Spleen (tissue), 11 donors: Measurements from ENCODE around the gene LRR1. TPM values are rescaled to one million over a fixed set of nuclear protein-coding genes. Genes with fewer than 3 reads are reported as not detected.

Experiments used
- DNase-seq: peaks from one replicate; pipeline ENCODE4 v3.0.0-alpha.2; 2020
- H3K27ac ChIP-seq, 8 donors: fragments of 200-600 bp; sonication (generic) in 7 of 8; 1 replicate in 4 of 8; 2 replicates in 4 of 8; pipeline versions ENCODE4 v1.5.0 to v1.8.0; 2016 to 2021; ENCODE audit warnings: inconsistent platforms in 4 of 8, mild to moderate bottlenecking in 4 of 8, moderate library complexity in 1 of 8
- H3K27me3 ChIP-seq, 7 donors: fragments of 200-600 bp; sonication (generic) in 6 of 7; replicated peaks in 1 of 7; 1 replicate in 4 of 7; 2 replicates in 3 of 7; pipeline versions ENCODE4 v1.5.0 to v1.8.0; 2016 to 2021; ENCODE audit warnings: inconsistent platforms in 3 of 7, mild to moderate bottlenecking in 1 of 7
- H3K36me3 ChIP-seq, 6 donors: fragments of 200-600 bp; sonication (generic) in 5 of 6; 1 replicate in 4 of 6; 2 replicates in 2 of 6; pipeline versions ENCODE4 v1.5.0 to v1.8.0; 2016 to 2021; ENCODE audit warnings: inconsistent platforms in 2 of 6
- H3K4me1 ChIP-seq, 6 donors: fragments of 200-600 bp; sonication (generic) in 5 of 6; 1 replicate in 3 of 6; 2 replicates in 3 of 6; pipeline versions ENCODE4 v1.5.0 to v1.8.0; 2016 to 2021; ENCODE audit warnings: inconsistent platforms in 3 of 6
- H3K4me3 ChIP-seq, 8 donors: fragments of 200-600 bp; sonication (generic) in 7 of 8; 1 replicate in 4 of 8; 2 replicates in 4 of 8; pipeline versions ENCODE4 v1.5.0 to v1.8.0; 2016 to 2021; ENCODE audit warnings: inconsistent platforms in 4 of 8, mild to moderate bottlenecking in 4 of 8, moderate library complexity in 2 of 8
- H3K9me3 ChIP-seq, 8 donors: fragments of 200-600 bp; sonication (generic) in 7 of 8; 1 replicate in 4 of 8; 2 replicates in 4 of 8; pipeline versions ENCODE4 v1.5.0 to v1.8.0; 2016 to 2021; ENCODE audit warnings: inconsistent platforms in 4 of 8
- CTCF ChIP-seq, 11 experiments: fragments of 200-600 bp in 7 of 11; fragments of 450-650 bp in 4 of 11; sonication (generic) in 4 of 11; IDR thresholded peaks in 8 of 11; conservative IDR thresholded peaks in 3 of 11; 1 replicate in 7 of 11; 2 replicates in 4 of 11; pipeline versions ENCODE4 v1.4.0 to v1.8.0; 2016 to 2021; ENCODE audit warnings: antibody characterized with exemption in 11 of 11, inconsistent platforms in 4 of 11, mild to moderate bottlenecking in 1 of 11
- POLR2A ChIP-seq, 3 donors: fragments of 450-650 bp; IDR thresholded peaks; one replicate each; pipeline ENCODE4 v1.5.1; 2017; ENCODE audit warnings: antibody characterized with exemption in 3 of 3, mild to moderate bottlenecking in 1 of 3
- POLR2AphosphoS5 ChIP-seq, 3 donors: sonication (generic); formaldehyde crosslinking; IDR thresholded peaks; one replicate each; pipeline ENCODE4 v1.5.1; 2017; ENCODE audit warnings: antibody characterized with exemption in 3 of 3
- WGBS, 5 donors: extraction: QIAGEN DNeasy Blood & Tissue Kit in 3 of 5; methylation state at CpG; one replicate each; pipeline versions ENCODE4 v1.1.5 to v1.1.7; 2013 to 2018; 5-methylcytosine and 5-hydroxymethylcytosine counted together
- intact Hi-C: fragments of 100-400 bp; cut with DNase I; formaldehyde crosslinking; loops from one replicate; pipeline ENCODE4 v1.15.0; 2023; ENCODE audit warnings: low total_unique reads
- polyA plus RNA-seq, 3 donors: library from polyadenylated mRNA; stranded (reverse); fragments of 200-250 nt; gene quantifications; one replicate each; pipeline ENCODE4 v1.2.1, GENCODE V29; 2013
- total RNA-seq, 7 donors: library from RNA; depleted of rRNA in 3 of 7; stranded (reverse); fragments of >200 nt in 3 of 7; fragmentation: NEBNext Ultra II Directional in 4 of 7; extraction: Animal tissue kit (Norgen Biotek cat#: 25700) in 4 of 7; gene quantifications; one replicate each; pipeline versions ENCODE4 v1.1.0 to v1.2.1, GENCODE V29; 2016 to 2021
- donor health status: healthy with polysubstance abuse.
- donor health status: DM: no; HTN: no; CAD: no; lungs with moderate emphysema.
- donor health status: DM: no; HTN: no; CAD: no.
- donor health status: Bipolar disorder and iron deficiency.
- donor health status: healthy.
- donor health status: DM: no; HTN: no; CAD: no.
- donor health status: DM: yes; HTN: yes; CAD: no.

The LRR1 gene
- total and polyA plus RNA-seq, 10 donors, result 8.8 to 16.5 (median 11.7) TPM

DNA sequence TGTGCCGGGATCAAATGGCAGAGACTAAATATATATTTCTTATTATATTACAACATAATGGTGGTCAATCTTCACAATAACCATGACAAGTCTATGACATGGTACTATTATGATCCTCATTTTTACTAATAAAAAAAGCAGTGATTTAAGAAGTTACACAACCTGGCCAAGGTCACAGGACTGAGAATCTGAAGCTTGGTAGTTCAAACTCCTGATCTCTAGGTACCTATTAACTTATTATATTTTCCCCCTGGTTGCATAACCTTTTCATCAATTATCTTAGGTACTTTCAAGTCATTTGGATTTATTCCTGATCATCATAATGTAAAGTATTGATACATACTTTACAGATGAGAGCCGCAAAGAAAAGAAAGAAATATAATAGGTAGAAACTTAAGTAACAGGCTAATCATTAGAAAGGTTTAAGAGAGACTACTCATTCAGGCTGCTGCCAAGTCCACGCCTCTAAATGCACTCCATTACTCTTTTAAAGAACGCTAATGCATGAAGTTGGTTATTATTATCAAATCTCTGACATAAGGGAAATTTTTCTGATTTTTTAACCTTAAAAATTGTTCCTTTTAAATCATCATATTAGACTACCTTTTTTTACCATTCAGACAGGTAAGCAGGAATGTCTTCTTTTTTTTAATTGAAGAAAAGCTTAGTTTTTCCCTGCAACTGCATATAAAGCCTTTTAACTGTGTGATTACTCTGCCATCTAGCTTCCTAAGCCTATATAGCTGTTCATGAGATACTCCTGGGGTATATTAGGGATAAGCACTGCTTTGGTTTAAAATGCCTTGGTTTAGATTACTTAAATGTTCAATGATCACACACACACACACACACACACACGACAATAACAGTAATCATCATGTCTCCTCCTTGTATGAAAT is 48.2 kb upstream of the LRR1 start:
- intact Hi-C loops, result no loop called here
- no peak for DNase-seq

GRCh38 chr14:49551569-49551968 is 47.2 kb upstream of the LRR1 start:
- TF ChIP-seq POLR2A (IDR thresholded peaks at IDR 0.05) (no peak), POLR2AphosphoS5 (IDR thresholded peaks at IDR 0.05) (no peak), CTCF (IDR thresholded peaks at IDR 0.05 in 8 of 11, conservative IDR thresholded peaks at IDR 0.05 in 3 of 11) (no peak)
- Histone ChIP-seq H3K36me3 (no peaks in the 10 kb centered on the region), H3K27ac (no peak overlapping the region), H3K27me3 (no peaks in the 10 kb centered on the region), H3K4me3 (no peak overlapping the region), H3K9me3 (no peaks in the 10 kb centered on the region), H3K4me1 (no peaks in the 10 kb centered on the region)
- DNase-seq, result no peak
- WGBS, 5 donors, result 79 to 91% (median 86%) methylated on average over 2 of the region's 2 CpGs
- intact Hi-C loops, result no loop called here

More for the DNA sequence above, 48.2 kb upstream of the LRR1 start:
- H3K9me3 ChIP-seq, result no peaks in the 10 kb centered on the region
- no peak overlapping the region for H3K27ac ChIP-seq
- H3K4me3 ChIP-seq, result no peak overlapping the region
- H3K36me3 ChIP-seq, result no peaks in the 10 kb centered on the region
- no peaks in the 10 kb centered on the region for H3K4me1 ChIP-seq
- no peak for TF ChIP-seq CTCF (IDR thresholded peaks at IDR 0.05 in 8 of 11, conservative IDR thresholded peaks at IDR 0.05 in 3 of 11)
- TF ChIP-seq POLR2A (IDR thresholded peaks at IDR 0.05), result no peak
- no peak for TF ChIP-seq POLR2AphosphoS5 (IDR thresholded peaks at IDR 0.05)
- H3K27me3 ChIP-seq, result no peaks in the 10 kb centered on the region
- WGBS, 5 donors, result 70 to 81% (median 76%) methylated on average over 5 of the region's 5 CpGs

- Histone ChIP-seq H3K4me3 (no peak overlapping the region), H3K27ac (no peak overlapping the region), H3K4me1 (no peaks in the 10 kb centered on the region), H3K27me3 (no peaks in the 10 kb centered on the region), H3K9me3 (no peaks in the 10 kb centered on the region), H3K36me3 (no peaks in the 10 kb centered on the region)
- DNase-seq, result no peak
- no peak for TF ChIP-seq POLR2A (IDR thresholded peaks at IDR 0.05)
- no peak for TF ChIP-seq CTCF (IDR thresholded peaks at IDR 0.05 in 8 of 11, conservative IDR thresholded peaks at IDR 0.05 in 3 of 11)
- TF ChIP-seq POLR2AphosphoS5 (IDR thresholded peaks at IDR 0.05), result no peak
- intact Hi-C loops, result no loop called here
These were observed 45.6 kb upstream of the LRR1 start for GRCh38 chr14:49553106-49553505.

DNA sequence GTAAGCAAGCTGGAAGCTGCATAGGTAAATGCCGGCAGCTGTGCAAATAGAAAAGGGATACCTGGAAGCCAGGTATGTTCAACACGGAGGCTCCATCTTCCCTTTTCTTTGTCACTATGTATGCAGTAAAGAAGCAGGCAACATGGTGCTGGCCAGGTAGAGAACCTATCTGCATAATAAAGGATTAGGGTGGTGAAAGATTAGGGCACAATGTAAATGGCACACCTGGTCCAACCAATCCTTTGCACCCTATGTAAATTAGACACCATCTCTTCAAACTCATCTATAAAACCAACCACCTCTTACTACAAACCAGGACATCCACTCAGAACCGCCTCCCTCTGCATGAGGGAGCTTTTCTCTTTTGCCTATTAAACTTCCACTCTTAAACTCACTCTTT is 44.8 kb upstream of the LRR1 start:
- Histone ChIP-seq H3K27ac (no peak overlapping the region), H3K27me3 (no peaks in the 10 kb centered on the region), H3K9me3 (no peaks in the 10 kb centered on the region), H3K4me1 (no peaks in the 10 kb centered on the region), H3K36me3 (no peaks in the 10 kb centered on the region), H3K4me3 (no peak overlapping the region)
- TF ChIP-seq POLR2AphosphoS5 (IDR thresholded peaks at IDR 0.05), result no peak
- TF ChIP-seq CTCF (IDR thresholded peaks at IDR 0.05 in 8 of 11, conservative IDR thresholded peaks at IDR 0.05 in 3 of 11), result no peak
- TF ChIP-seq POLR2A (IDR thresholded peaks at IDR 0.05), result no peak
- DNase-seq, result no peak
- intact Hi-C loops, result no loop called here
- 60 to 64% (median 62%) methylated on average over 3 of the region's 3 CpGs for WGBS, 5 donors
